ENCODE results near the gene FATE1. TPM values are rescaled to one million over a fixed set of nuclear protein-coding genes. Genes with fewer than 3 reads are reported as not detected.

FATE1 gene
- total RNA-seq, 2 experiments from 2014 or later = not detected

GRCh38 chrX:151711154-151711553 lies 4.7 kb upstream of the FATE1 start:
- no peaks in the 10 kb centered on the region for H3K9me3 ChIP-seq (ENCODE audit: control insufficient read depth in 1 of 2, insufficient read depth in 1 of 2, low read length in 2 of 2)
- ChIA-PET CTCF (no interaction called here), POLR2A (no interaction called here)
- Mint-ChIP-seq H3K27ac (no peak overlapping the region), H3K27me3 (peaks cover 2% of the 10 kb centered on the region), H3K36me3 (ENCODE audit: low read depth) (no peaks in the 10 kb centered on the region), H3K9me3 (no peaks in the 10 kb centered on the region), H3K4me3 (no peak overlapping the region), H3K4me1 (ENCODE audit: low read depth) (no peaks in the 10 kb centered on the region)
- no peaks in the 10 kb centered on the region for H3K36me3 ChIP-seq (ENCODE audit: insufficient read depth, low read length)
- H3K27ac ChIP-seq (ENCODE audit: low read depth in 1 of 2, low read length in 2 of 2) = no peak overlapping the region
- no peak for TF ChIP-seq CTCF (IDR thresholded peaks at IDR 0.05)
- H3K4me3 ChIP-seq (ENCODE audit: low read length) = no peak overlapping the region
- intact Hi-C loops (cut with DNase I, micrococcal nuclease) = no loop called here
- DNase-seq (no peak), ATAC-seq (ENCODE audit: poor library complexity) (no peak)
- H3K4me1 ChIP-seq (ENCODE audit: insufficient read depth, low read length) = no peaks in the 10 kb centered on the region
- no peaks in the 10 kb centered on the region for H3K27me3 ChIP-seq (ENCODE audit: control insufficient read depth in 1 of 2, insufficient read depth in 2 of 2, low read length in 2 of 2)

- Mint-ChIP-seq H3K4me3 (no peak overlapping the region), H3K36me3 (ENCODE audit: low read depth) (no peaks in the 10 kb centered on the region), H3K9me3 (no peaks in the 10 kb centered on the region), H3K27me3 (peaks cover 9% of the 10 kb centered on the region), H3K27ac (no peak overlapping the region), H3K4me1 (ENCODE audit: low read depth) (no peaks in the 10 kb centered on the region)
- DNase-seq (no peak), ATAC-seq (ENCODE audit: poor library complexity) (no peak)
- Histone ChIP-seq H3K4me3 (ENCODE audit: low read length) (no peak overlapping the region), H3K27ac (ENCODE audit: low read depth in 1 of 2, low read length in 2 of 2) (no peak overlapping the region), H3K27me3 (ENCODE audit: control insufficient read depth in 1 of 2, insufficient read depth in 2 of 2, low read length in 2 of 2) (no peaks in the 10 kb centered on the region), H3K4me1 (ENCODE audit: insufficient read depth, low read length) (no peaks in the 10 kb centered on the region), H3K9me3 (ENCODE audit: control insufficient read depth in 1 of 2, insufficient read depth in 1 of 2, low read length in 2 of 2) (no peaks in the 10 kb centered on the region), H3K36me3 (ENCODE audit: insufficient read depth, low read length) (no peaks in the 10 kb centered on the region)
- CTCF ChIA-PET = no interaction called here
- intact Hi-C loops (cut with DNase I, micrococcal nuclease) = no loop called here
- POLR2A ChIA-PET = no interaction called here
- no peak for TF ChIP-seq CTCF (IDR thresholded peaks at IDR 0.05)
Observed at GRCh38 chrX:151711787-151712186, 4.0 kb upstream of the FATE1 start.

- H3K4me1 ChIP-seq (ENCODE audit: insufficient read depth, low read length) = no peaks in the 10 kb centered on the region
- TF ChIP-seq CTCF (IDR thresholded peaks at IDR 0.05) = no peak
- H3K27ac ChIP-seq (ENCODE audit: low read depth in 1 of 2, low read length in 2 of 2) = no peak overlapping the region
- no peaks in the 10 kb centered on the region for H3K27me3 ChIP-seq (ENCODE audit: control insufficient read depth in 1 of 2, insufficient read depth in 2 of 2, low read length in 2 of 2)
- intact Hi-C loops (cut with DNase I, micrococcal nuclease) = no loop called here
- Mint-ChIP-seq H3K27me3 (peaks cover 9% of the 10 kb centered on the region), H3K4me1 (ENCODE audit: low read depth) (no peaks in the 10 kb centered on the region), H3K27ac (no peak overlapping the region), H3K9me3 (no peaks in the 10 kb centered on the region), H3K4me3 (no peak overlapping the region), H3K36me3 (ENCODE audit: low read depth) (no peaks in the 10 kb centered on the region)
- POLR2A ChIA-PET = no interaction called here
- no peak for ATAC-seq (ENCODE audit: poor library complexity)
- DNase-seq = no peak
- H3K36me3 ChIP-seq (ENCODE audit: insufficient read depth, low read length) = no peaks in the 10 kb centered on the region
- H3K4me3 ChIP-seq (ENCODE audit: low read length) = no peak overlapping the region
- CTCF ChIA-PET = no interaction called here
- no peaks in the 10 kb centered on the region for H3K9me3 ChIP-seq (ENCODE audit: control insufficient read depth in 1 of 2, insufficient read depth in 1 of 2, low read length in 2 of 2)
Observed at GRCh38 chrX:151712253-151712652, 3.6 kb upstream of the FATE1 start.

Measured in CD4-positive, alpha-beta T cell (primary cell).